Measurements from ENCODE around the gene ETFA.

DNA sequence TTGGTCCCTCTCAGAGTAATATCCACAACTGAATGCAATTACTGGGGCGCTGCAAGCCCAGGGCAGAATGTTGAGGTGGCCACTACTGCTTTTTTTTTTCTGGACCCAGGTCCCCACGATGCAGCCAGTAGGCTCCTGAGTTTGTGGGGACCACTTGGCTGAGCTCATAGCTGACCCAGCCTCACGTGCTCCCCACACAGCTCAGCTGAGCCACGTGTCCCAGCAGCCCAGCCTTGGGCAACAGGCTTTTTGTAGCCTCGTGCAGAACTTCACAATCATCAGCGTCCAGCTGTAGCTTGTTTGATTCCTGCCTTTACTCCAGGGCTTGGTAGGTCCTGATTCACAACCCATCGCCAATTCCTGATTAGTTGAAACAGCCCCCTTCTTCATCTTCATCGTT lies 117.3 kb downstream of the ETFA start:
- TF ChIP-seq ETV6 (CRISPR knock-in tag; IDR thresholded peaks at IDR 0.05) (no peak), ZNF512 (CRISPR knock-in tag; IDR thresholded peaks at IDR 0.05; ENCODE audit: borderline replicate concordance) (no peak)
